Osteocyte (in vitro differentiated cells): ENCODE results near the gene SHISA2. TPM values are rescaled to one million over a fixed set of nuclear protein-coding genes. Genes with fewer than 3 reads are reported as not detected.

Experiments
- DNase-seq: peaks from one replicate; pipeline ENCODE4 v3.0.0; 2021; ENCODE audit warnings: mixed read lengths; ENCODE audit not compliant: unreplicated experiment; ENCODE audit errors: extremely low spot score
- H3K27ac Mint-ChIP-seq: one replicate; pipeline ENCODE4 v1.8.0; 2021; ENCODE audit warnings: mild to moderate bottlenecking, mixed read lengths; ENCODE audit not compliant: unreplicated experiment
- H3K27me3 Mint-ChIP-seq: one replicate; pipeline ENCODE4 v1.8.0; 2021; ENCODE audit warnings: mixed read lengths; ENCODE audit not compliant: unreplicated experiment
- H3K36me3 Mint-ChIP-seq: one replicate; pipeline ENCODE4 v1.8.0; 2021; ENCODE audit warnings: mixed read lengths; ENCODE audit not compliant: unreplicated experiment
- H3K4me1 Mint-ChIP-seq: one replicate; pipeline ENCODE4 v1.8.0; 2021; ENCODE audit warnings: mixed read lengths; ENCODE audit not compliant: unreplicated experiment
- H3K4me3 Mint-ChIP-seq: one replicate; pipeline ENCODE4 v1.8.0; 2021; ENCODE audit warnings: mild to moderate bottlenecking, moderate library complexity, mixed read lengths; ENCODE audit not compliant: unreplicated experiment
- H3K9me3 Mint-ChIP-seq: one replicate; pipeline ENCODE4 v1.8.0; 2021; ENCODE audit warnings: mixed read lengths; ENCODE audit not compliant: unreplicated experiment
- CTCF ChIP-seq: fragments of 200-600 bp; sonication (generic); IDR thresholded peaks from 2 replicates; pipeline ENCODE4 v1.5.0; 2021; ENCODE audit warnings: antibody characterized with exemption, mild to moderate bottlenecking, moderate library complexity
- total RNA-seq: library from RNA; stranded (reverse); gene quantifications from 2 replicates; pipeline ENCODE4 v1.2.1, GENCODE V29; 2021

The SHISA2 gene
- total RNA-seq, 1 donor from 2014 or later: 128 TPM

GRCh38 chr13:26011208-26011573 lies 40.6 kb downstream of the SHISA2 start:
- Mint-ChIP-seq H3K27me3 (no peaks in the 10 kb centered on the region), H3K9me3 (no peaks in the 10 kb centered on the region), H3K4me1 (peaks cover 45% of the 10 kb centered on the region), H3K36me3 (peaks cover under 1% of the 10 kb centered on the region), H3K27ac (no peak overlapping the region), H3K4me3 (no peak overlapping the region)
- no peak for DNase-seq
- TF ChIP-seq CTCF: no peak

- no peak for DNase-seq
- Mint-ChIP-seq H3K4me1 (peaks cover 40% of the 10 kb centered on the region), H3K9me3 (no peaks in the 10 kb centered on the region), H3K27me3 (no peaks in the 10 kb centered on the region), H3K27ac (no peak overlapping the region), H3K4me3 (no peak overlapping the region), H3K36me3 (peaks cover 2% of the 10 kb centered on the region)
- no peak for TF ChIP-seq CTCF
Observed at GRCh38 chr13:26010487-26011207, 41.2 kb downstream of the SHISA2 start.

- TF ChIP-seq CTCF: no peak
- DNase-seq: no peak
- Mint-ChIP-seq H3K9me3 (peaks cover 12% of the 10 kb centered on the region), H3K27me3 (no peaks in the 10 kb centered on the region), H3K27ac (peak overlapping the region; percentile 81), H3K4me3 (peak overlapping the region; percentile 0), H3K36me3 (peaks cover 10% of the 10 kb centered on the region), H3K4me1 (peaks cover 20% of the 10 kb centered on the region)
Observed at GRCh38 chr13:26007261-26008125, 44.3 kb downstream of the SHISA2 start.

Other genes with a start within 250 kb of the SHISA2 start
- gene RNF6, start 170.3 kb upstream of the SHISA2 start, total RNA-seq: 33.3 and 33.5 TPM in 2 replicates
- gene CDK8, start 202.1 kb upstream of the SHISA2 start, total RNA-seq: 12.2 and 14.1 TPM in 2 replicates